Colonic mucosa (tissue), 4 donors: ENCODE measurements around the gene CELF3. TPM values are rescaled to one million over a fixed set of nuclear protein-coding genes. Genes with fewer than 3 reads are reported as not detected.
"Not testable (repeated sequence)": the region's sequence is repeated elsewhere in the genome, so short reads cannot be mapped to it uniquely, and the experiment has no call there.

Experiments used
- DNase-seq: peaks from one replicate; pipeline ENCODE4 v3.0.0-alpha.2; 2020
- H3K27ac ChIP-seq: fragments of 200-600 bp; one replicate; pipeline ENCODE4 v1.8.0; 2021
- H3K27me3 ChIP-seq: fragments of 200-600 bp; one replicate; pipeline ENCODE4 v1.8.0; 2021
- H3K36me3 ChIP-seq: fragments of 200-600 bp; one replicate; pipeline ENCODE4 v1.8.0; 2021
- H3K4me1 ChIP-seq: fragments of 200-600 bp; one replicate; pipeline ENCODE4 v1.8.0; 2021; ENCODE audit warnings: mild to moderate bottlenecking
- H3K4me3 ChIP-seq: fragments of 200-600 bp; one replicate; pipeline ENCODE4 v1.8.0; 2021
- H3K9ac ChIP-seq, 2 donors: one replicate each; pipeline ENCODE4 v1.7.0; 2013; ENCODE audit warnings: control low read depth in 2 of 2, low read depth in 2 of 2, low read length in 2 of 2
- H3K9me3 ChIP-seq: fragments of 200-600 bp; one replicate; pipeline ENCODE4 v1.8.0; 2021
- CTCF ChIP-seq: fragments of 200-600 bp; IDR thresholded peaks from one replicate; pipeline ENCODE4 v1.8.0; 2022; ENCODE audit warnings: antibody characterized with exemption, mild to moderate bottlenecking
- intact Hi-C: fragments of 100-400 bp; cut with DNase I; formaldehyde crosslinking; loops from one replicate; pipeline ENCODE4 v1.14.1; 2022
- total RNA-seq, 2 donors: library from RNA; stranded (reverse); fragmentation: NEBNext Ultra II Directional in 1 of 2; extraction: Animal tissue kit (Norgen Biotek cat#: 25700) in 1 of 2; gene quantifications; one replicate each; pipeline ENCODE4 v1.2.1, GENCODE V29; 2021
- donor health status: healthy.
- donor health status: DM: no; HTN: no; CAD: no.
- donor health status: DM: no; HTN: no; CAD: no.

Gene CELF3
- total RNA-seq, 2 donors from 2014 or later = 2.7 to 2.8 TPM

DNA sequence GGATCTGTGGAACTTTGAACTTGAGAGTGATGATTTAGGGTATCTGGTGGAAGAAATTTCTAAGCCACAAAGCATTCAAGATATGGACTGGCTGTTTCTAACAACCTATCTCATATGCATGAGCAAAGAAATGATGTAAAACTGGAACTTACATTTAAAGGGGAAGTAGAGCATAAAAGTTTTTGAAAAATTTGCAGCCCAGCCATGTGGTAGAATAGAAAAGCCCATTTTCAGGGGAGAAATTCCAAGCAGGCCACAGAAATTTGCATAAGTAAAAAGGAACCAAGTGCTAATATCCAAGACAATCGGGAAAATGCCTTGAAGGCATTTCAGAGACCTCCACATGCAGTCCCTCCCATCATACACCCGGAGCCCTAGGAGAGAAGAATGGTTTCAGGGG is 20.4 kb upstream of the CELF3 start:
- intact Hi-C loops = loop anchor here (5.0 to 10.0 kb wide), 2 partner anchors 145 to 292 kb away; no protein-coding TSS in a partner anchor
- DNase-seq = no peak
- no peak for TF ChIP-seq CTCF

DNA sequence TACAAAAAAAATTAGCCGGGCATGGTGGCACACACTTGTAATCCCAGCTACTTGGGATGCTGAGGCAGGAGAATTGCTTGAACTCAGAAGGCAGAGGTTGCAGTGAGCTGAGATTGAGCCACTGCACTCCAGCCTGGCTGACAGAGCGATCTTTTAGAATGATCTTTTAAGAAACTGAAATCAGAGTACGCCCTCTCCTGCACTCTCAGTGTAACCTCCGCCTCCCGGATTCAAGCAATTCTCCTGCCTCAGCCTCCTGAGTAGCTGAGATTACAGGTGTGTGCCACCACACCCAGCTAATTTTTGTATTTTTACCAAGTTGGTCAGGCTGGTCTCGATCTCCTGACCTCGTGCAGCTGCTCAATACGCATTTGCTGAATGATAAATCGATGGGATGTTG is 17.4 kb upstream of the CELF3 start:
- not testable (repeated sequence) for H3K4me3 ChIP-seq, H3K36me3 ChIP-seq, H3K9me3 ChIP-seq, H3K27me3 ChIP-seq, H3K27ac ChIP-seq, H3K4me1 ChIP-seq, H3K9ac ChIP-seq, DNase-seq
- intact Hi-C loops = loop anchor here (2.0 to 10.0 kb wide), 3 partner anchors 41 to 289 kb away; no protein-coding TSS in a partner anchor

More for the DNA sequence above, 20.4 kb upstream of the CELF3 start:
- Histone ChIP-seq H3K4me3 (no peak overlapping the region), H3K9me3 (no peaks in the 10 kb centered on the region), H3K4me1 (no peaks in the 10 kb centered on the region), H3K27me3 (no peaks in the 10 kb centered on the region), H3K9ac (no peak overlapping the region), H3K36me3 (no peaks in the 10 kb centered on the region), H3K27ac (no peak overlapping the region)

DNA sequence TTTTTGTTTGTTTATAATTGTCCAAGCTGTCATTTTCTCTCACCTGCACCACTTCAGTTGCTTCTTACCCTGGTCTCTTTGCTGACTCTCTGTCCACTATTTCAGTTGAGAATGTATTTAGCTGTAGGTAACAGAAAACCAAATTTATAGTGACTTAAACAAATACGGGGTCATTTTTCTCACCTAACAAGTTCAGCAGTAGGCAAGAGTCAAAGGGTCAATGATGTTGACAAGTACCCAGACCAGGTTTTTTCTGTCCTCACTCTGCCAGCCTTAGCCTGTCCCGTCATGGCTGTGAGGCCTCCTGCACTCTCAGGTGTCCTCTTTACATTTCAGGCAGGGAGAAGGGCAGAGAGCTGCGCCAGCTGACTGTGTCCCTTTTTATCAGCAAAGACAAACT is 16.5 kb upstream of the CELF3 start:
- no peaks in the 10 kb centered on the region for H3K27me3 ChIP-seq
- DNase-seq = no peak
- no peaks in the 10 kb centered on the region for H3K4me1 ChIP-seq
- H3K27ac ChIP-seq = no peak overlapping the region
- intact Hi-C loops = loop anchor here (5.0 to 10.0 kb wide), 2 partner anchors 196 to 288 kb away; no protein-coding TSS in a partner anchor
- H3K4me3 ChIP-seq = no peak overlapping the region
- H3K36me3 ChIP-seq = no peaks in the 10 kb centered on the region
- no peak for TF ChIP-seq CTCF
- no peaks in the 10 kb centered on the region for H3K9me3 ChIP-seq
- no peak overlapping the region for H3K9ac ChIP-seq

DNA sequence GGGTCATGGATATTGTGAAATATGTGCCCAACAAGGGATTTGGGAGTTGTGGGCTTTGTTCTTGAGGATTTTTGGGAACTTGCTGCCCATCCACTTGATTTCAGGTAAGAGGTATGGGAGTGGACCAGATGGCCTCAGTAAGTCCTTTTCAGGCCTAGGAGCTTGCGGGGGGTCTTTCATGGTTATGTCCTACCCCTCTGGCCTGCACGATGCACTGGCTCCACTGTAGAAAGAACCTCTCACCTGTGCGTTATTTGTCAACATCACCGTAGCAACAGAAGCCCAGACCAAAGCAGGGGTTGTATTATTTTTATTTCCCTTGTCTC is 13.3 kb upstream of the CELF3 start:
- no peak for TF ChIP-seq CTCF
- H3K4me3 ChIP-seq = no peak overlapping the region
- H3K36me3 ChIP-seq = no peaks in the 10 kb centered on the region
- peak overlapping the region; percentile 56 for H3K27ac ChIP-seq
- no peak overlapping the region for H3K9ac ChIP-seq
- no peaks in the 10 kb centered on the region for H3K27me3 ChIP-seq
- peak; percentile 19 for DNase-seq
- H3K4me1 ChIP-seq = no peaks in the 10 kb centered on the region
- intact Hi-C loops = loop anchor here (5.0 to 10.0 kb wide), 2 partner anchors 193 to 285 kb away; no protein-coding TSS in a partner anchor
- no peaks in the 10 kb centered on the region for H3K9me3 ChIP-seq

GRCh38 chr1:151729157-151729965 is 12.8 kb upstream of the CELF3 start:
- H3K4me1 ChIP-seq = no peaks in the 10 kb centered on the region
- H3K4me3 ChIP-seq = no peak overlapping the region
- TF ChIP-seq CTCF = no peak
- H3K36me3 ChIP-seq = no peaks in the 10 kb centered on the region
- peak; percentile 21 for DNase-seq
- peak overlapping the region; percentile 56 for H3K27ac ChIP-seq
- H3K9me3 ChIP-seq = no peaks in the 10 kb centered on the region
- peak overlapping the region in 1 of 2 donors; percentile 53 for H3K9ac ChIP-seq
- no peaks in the 10 kb centered on the region for H3K27me3 ChIP-seq
- intact Hi-C loops = no loop called here
